Measurements from ENCODE around the gene CCDC116. TPM values are rescaled to one million over a fixed set of nuclear protein-coding genes. Genes with fewer than 3 reads are reported as not detected.

The CCDC116 gene
- total and polyA plus RNA-seq, 2 experiments from 2014 or later = 0.14 TPM; not detected in 1

DNA sequence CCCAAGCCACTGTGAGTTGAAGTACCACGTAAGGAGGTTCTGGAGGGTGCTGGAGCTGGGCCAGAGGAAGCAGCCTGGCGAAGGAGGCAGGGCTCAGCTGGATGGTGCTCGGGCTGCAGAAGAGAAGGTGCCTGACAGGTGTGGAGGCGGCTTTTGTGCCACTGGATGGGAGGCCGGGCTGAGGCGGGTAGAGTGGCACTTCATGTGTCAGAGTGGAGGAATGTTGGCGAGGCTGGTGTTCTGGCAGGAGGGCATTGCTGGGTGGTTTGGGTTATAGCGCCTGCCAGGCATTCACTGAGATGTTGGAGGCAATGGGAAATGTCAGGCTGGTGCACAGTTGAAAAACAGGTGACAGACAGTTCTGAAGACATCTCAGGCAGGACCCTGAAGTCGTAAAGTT lies 40.9 kb upstream of the CCDC116 start:
- peaks cover 13% of the 10 kb centered on the region for H3K36me3 ChIP-seq (ENCODE audit: insufficient read depth)
- no peak overlapping the region for H3K4me3 Mint-ChIP-seq
- peaks cover 100% of the 10 kb centered on the region for H3K79me2 ChIP-seq (replicated peaks; ENCODE audit: insufficient read depth)
- H3K4me1 Mint-ChIP-seq = peaks cover 24% of the 10 kb centered on the region
- no peak overlapping the region for H3K27ac Mint-ChIP-seq
- TF ChIP-seq POLR2AphosphoS5 (IDR thresholded peaks at IDR 0.05; ENCODE audit: low read depth) (no peak), REST (IDR thresholded peaks at IDR 0.05; ENCODE audit: unreplicated experiment) (no peak), EZH2phosphoT487 (IDR thresholded peaks at IDR 0.05; ENCODE audit: unreplicated experiment) (no peak), JUNB (IDR thresholded peaks at IDR 0.05; ENCODE audit: unreplicated experiment) (no peak), ZNF331 (CRISPR knock-in tag; IDR thresholded peaks at IDR 0.05; ENCODE audit: low read depth) (no peak), CREB1 (CRISPR knock-in tag; IDR thresholded peaks at IDR 0.05; ENCODE audit: low read depth) (no peak)
- TF ChIP-seq, protein P1, sequence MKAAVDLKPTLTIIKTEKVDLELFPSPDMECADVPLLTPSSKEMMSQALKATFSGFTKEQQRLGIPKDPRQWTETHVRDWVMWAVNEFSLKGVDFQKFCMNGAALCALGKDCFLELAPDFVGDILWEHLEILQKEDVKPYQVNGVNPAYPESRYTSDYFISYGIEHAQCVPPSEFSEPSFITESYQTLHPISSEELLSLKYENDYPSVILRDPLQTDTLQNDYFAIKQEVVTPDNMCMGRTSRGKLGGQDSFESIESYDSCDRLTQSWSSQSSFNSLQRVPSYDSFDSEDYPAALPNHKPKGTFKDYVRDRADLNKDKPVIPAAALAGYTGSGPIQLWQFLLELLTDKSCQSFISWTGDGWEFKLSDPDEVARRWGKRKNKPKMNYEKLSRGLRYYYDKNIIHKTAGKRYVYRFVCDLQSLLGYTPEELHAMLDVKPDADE (IDR thresholded peaks at IDR 0.05) = no peak
- TF ChIP-seq, protein P2, sequence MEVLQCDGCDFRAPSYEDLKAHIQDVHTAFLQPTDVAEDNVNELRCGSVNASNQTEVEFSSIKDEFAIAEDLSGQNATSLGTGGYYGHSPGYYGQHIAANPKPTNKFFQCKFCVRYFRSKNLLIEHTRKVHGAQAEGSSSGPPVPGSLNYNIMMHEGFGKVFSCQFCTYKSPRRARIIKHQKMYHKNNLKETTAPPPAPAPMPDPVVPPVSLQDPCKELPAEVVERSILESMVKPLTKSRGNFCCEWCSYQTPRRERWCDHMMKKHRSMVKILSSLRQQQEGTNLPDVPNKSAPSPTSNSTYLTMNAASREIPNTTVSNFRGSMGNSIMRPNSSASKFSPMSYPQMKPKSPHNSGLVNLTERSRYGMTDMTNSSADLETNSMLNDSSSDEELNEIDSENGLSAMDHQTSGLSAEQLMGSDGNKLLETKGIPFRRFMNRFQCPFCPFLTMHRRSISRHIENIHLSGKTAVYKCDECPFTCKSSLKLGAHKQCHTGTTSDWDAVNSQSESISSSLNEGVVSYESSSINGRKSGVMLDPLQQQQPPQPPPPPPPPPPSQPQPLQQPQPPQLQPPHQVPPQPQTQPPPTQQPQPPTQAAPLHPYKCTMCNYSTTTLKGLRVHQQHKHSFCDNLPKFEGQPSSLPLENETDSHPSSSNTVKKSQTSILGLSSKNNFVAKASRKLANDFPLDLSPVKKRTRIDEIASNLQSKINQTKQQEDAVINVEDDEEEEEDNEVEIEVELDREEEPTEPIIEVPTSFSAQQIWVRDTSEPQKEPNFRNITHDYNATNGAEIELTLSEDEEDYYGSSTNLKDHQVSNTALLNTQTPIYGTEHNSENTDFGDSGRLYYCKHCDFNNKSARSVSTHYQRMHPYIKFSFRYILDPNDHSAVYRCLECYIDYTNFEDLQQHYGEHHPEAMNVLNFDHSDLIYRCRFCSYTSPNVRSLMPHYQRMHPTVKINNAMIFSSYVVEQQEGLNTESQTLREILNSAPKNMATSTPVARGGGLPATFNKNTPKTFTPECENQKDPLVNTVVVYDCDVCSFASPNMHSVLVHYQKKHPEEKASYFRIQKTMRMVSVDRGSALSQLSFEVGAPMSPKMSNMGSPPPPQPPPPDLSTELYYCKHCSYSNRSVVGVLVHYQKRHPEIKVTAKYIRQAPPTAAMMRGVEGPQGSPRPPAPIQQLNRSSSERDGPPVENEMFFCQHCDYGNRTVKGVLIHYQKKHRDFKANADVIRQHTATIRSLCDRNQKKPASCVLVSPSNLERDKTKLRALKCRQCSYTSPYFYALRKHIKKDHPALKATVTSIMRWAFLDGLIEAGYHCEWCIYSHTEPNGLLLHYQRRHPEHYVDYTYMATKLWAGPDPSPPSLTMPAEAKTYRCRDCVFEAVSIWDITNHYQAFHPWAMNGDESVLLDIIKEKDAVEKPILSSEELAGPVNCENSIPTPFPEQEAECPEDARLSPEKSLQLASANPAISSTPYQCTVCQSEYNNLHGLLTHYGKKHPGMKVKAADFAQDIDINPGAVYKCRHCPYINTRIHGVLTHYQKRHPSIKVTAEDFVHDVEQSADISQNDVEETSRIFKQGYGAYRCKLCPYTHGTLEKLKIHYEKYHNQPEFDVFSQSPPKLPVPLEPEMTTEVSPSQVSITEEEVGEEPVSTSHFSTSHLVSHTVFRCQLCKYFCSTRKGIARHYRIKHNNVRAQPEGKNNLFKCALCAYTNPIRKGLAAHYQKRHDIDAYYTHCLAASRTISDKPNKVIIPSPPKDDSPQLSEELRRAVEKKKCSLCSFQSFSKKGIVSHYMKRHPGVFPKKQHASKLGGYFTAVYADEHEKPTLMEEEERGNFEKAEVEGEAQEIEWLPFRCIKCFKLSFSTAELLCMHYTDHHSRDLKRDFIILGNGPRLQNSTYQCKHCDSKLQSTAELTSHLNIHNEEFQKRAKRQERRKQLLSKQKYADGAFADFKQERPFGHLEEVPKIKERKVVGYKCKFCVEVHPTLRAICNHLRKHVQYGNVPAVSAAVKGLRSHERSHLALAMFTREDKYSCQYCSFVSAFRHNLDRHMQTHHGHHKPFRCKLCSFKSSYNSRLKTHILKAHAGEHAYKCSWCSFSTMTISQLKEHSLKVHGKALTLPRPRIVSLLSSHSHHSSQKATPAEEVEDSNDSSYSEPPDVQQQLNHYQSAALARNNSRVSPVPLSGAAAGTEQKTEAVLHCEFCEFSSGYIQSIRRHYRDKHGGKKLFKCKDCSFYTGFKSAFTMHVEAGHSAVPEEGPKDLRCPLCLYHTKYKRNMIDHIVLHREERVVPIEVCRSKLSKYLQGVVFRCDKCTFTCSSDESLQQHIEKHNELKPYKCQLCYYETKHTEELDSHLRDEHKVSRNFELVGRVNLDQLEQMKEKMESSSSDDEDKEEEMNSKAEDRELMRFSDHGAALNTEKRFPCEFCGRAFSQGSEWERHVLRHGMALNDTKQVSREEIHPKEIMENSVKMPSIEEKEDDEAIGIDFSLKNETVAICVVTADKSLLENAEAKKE (CRISPR knock-in tag; IDR thresholded peaks at IDR 0.05) = no peak
- H3K4me2 ChIP-seq = no peak overlapping the region
- no peaks in the 10 kb centered on the region; the same call in 2 of the 3 replicates for H3K9me3 Mint-ChIP-seq
- no peaks in the 10 kb centered on the region for H3K9me2 ChIP-seq (ENCODE audit: insufficient read depth)
- H2AFZ ChIP-seq = no peak overlapping the region
- peaks cover 94% of the 10 kb centered on the region for H4K20me1 ChIP-seq (replicated peaks; ENCODE audit: insufficient read depth)
- H3K27ac ChIP-seq (ENCODE audit: low read depth) = no peak overlapping the region
- no peaks in the 10 kb centered on the region; the same call in 1 of the 2 replicates for H3K4me1 ChIP-seq (ENCODE audit: insufficient read depth)
- DNase-seq (ENCODE audit: low spot score) = no peak
- peaks cover 42% of the 10 kb centered on the region for H3K36me3 Mint-ChIP-seq (ENCODE audit: low read depth)
- peaks cover 7% of the 10 kb centered on the region; the same call in 1 of the 2 replicates for H3F3A ChIP-seq (replicated peaks; ENCODE audit: low read depth)
- no peaks in the 10 kb centered on the region for H3K27me3 ChIP-seq (ENCODE audit: insufficient read depth)
- no peak overlapping the region for H3K4me3 ChIP-seq
- peaks cover 15% of the 10 kb centered on the region for H3K27me3 Mint-ChIP-seq (ENCODE audit: insufficient read depth, low read depth, poor library complexity)
- ATAC-seq = no peak

Measured in GM23338 (cell line).